H7 (cell line): ENCODE data around the gene SLC43A2. TPM values are rescaled to one million over a fixed set of nuclear protein-coding genes. Genes with fewer than 3 reads are reported as not detected.

ENCODE experiments used
- DNase-seq: peaks from one replicate; pipeline ENCODE4 v3.0.0; 2012
- H3K27me3 ChIP-seq: 2 replicates; pipeline ENCODE4 v1.6.0; 2011; ENCODE audit warnings: mild to moderate bottlenecking, low read length; ENCODE audit not compliant: control insufficient read depth, insufficient read depth
- H3K36me3 ChIP-seq: replicated peaks from 2 replicates; pipeline ENCODE4 v1.5.1; 2011; ENCODE audit warnings: low read length; ENCODE audit not compliant: control insufficient read depth, insufficient read depth
- H3K4me3 ChIP-seq: 2 replicates; pipeline ENCODE4 v1.5.1; 2011; ENCODE audit warnings: low read depth, mild to moderate bottlenecking, control low read depth, low read length, moderate library complexity; ENCODE audit not compliant: insufficient read depth
- total RNA-seq: library from RNA; depleted of rRNA; stranded (reverse); fragments of >200 nt; shearing (Covaris generic); gene quantifications from 2 replicates; pipeline ENCODE4 v1.2.3, GENCODE V29; 2014

Gene SLC43A2
- total RNA-seq, 1 experiment from 2014 or later: 36.0 TPM

DNA sequence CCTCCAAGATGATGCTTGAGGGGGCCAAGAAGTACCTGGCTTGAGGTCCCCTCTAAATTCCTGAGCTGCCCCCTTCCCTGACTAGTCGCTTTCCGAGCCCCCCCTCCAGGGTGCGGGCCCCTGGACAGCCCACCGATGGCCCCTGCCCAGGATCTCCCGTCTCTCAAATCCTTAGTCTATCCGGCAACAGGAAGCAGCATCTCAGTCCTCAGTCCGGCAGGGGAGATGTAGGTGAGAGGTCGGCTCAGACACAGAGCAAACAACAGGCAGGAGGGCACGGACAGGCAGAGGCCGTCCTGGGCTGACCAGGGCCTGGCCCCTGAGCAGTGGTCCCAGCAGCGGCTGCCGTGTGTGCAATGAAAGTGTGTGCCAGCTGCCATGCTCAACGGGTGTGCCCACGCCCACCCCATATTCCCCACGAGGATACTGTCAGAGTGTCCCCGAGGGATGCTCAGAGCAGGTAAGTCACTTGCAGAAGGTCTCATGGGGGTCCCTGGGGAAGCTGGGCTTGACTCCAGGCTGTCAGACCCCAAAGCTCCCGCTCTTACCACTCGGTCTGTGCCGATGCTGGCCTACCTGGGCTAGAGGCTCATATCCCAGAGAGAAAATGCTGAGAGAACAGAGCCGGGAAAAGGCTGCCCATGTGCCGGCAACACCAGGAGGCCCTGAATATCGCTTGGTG is 7.2 kb downstream of the SLC43A2 start:
- Histone ChIP-seq H3K27me3 (no peaks in the 10 kb centered on the region), H3K36me3 (no peaks in the 10 kb centered on the region; the same call in none of the 2 replicates), H3K4me3 (no peak overlapping the region)
- no peak for DNase-seq

GRCh38 chr17:1620486-1620885 is 8.1 kb downstream of the SLC43A2 start:
- Histone ChIP-seq H3K4me3 (no peak overlapping the region), H3K27me3 (no peaks in the 10 kb centered on the region)

GRCh38 chr17:1617620-1618174 is 10.9 kb downstream of the SLC43A2 start:
- no peak overlapping the region for H3K4me3 ChIP-seq
- peak; percentile 28 for DNase-seq

More at GRCh38 chr17:1620486-1620885, 8.1 kb downstream of the SLC43A2 start:
- DNase-seq: peak; percentile 38
- no peaks in the 10 kb centered on the region; the same call in none of the 2 replicates for H3K36me3 ChIP-seq

GRCh38 chr17:1616101-1616500 is 12.5 kb downstream of the SLC43A2 start:
- no peaks in the 10 kb centered on the region for H3K27me3 ChIP-seq
- H3K36me3 ChIP-seq: peaks cover 1% of the 10 kb centered on the region
- DNase-seq: peak; percentile 39
- H3K4me3 ChIP-seq: no peak overlapping the region

More at GRCh38 chr17:1617620-1618174, 10.9 kb downstream of the SLC43A2 start:
- Histone ChIP-seq H3K36me3 (peaks cover 1% of the 10 kb centered on the region), H3K27me3 (no peaks in the 10 kb centered on the region)

DNA sequence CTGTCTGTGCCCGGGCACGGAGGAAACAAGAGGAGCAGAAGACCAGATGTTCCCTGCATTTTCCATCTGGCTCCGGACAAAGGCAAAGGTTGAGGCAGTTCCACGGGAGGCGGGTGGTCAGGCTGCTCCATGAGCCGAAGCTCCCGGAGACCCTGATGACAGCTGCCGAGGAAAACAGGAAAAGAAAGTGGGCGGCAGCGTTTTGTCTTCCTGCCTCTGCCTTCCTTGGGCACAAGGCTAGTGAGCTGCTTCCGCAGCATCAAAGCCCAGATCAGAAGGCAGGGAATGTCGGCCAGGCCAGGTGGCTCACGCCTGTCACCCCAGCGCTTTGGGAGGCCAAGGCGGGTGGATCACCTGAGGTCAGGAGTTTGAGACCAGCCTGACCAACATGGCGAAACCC is 16.2 kb downstream of the SLC43A2 start:
- H3K27me3 ChIP-seq: no peaks in the 10 kb centered on the region
- peaks cover 1% of the 10 kb centered on the region for H3K36me3 ChIP-seq
- H3K4me3 ChIP-seq: no peak overlapping the region
- peak; percentile 20 for DNase-seq

GRCh38 chr17:1611715-1612114 is 16.9 kb downstream of the SLC43A2 start:
- DNase-seq: peak; percentile 20
- no peaks in the 10 kb centered on the region for H3K27me3 ChIP-seq
- no peak overlapping the region for H3K4me3 ChIP-seq
- H3K36me3 ChIP-seq: peaks cover 1% of the 10 kb centered on the region

DNA sequence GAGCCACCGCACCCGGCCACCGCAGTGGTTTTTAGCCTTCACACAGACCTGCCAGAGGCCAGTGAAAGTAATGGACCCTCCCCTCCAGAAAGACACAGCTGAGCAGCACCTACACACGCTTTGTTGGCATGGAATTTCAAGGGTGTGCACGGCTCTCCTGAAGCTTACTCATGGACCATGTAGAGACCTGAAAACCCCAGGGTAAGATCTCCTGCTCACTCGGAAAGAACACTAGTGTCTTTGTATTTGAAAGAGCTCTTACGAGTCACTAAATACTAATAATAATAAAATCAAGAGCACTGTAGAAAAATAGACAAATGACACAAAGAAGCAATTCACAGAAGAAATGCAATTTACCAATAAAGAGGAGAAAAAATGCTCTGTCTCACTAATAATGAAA is 20.0 kb downstream of the SLC43A2 start:
- Histone ChIP-seq H3K36me3 (no peaks in the 10 kb centered on the region), H3K27me3 (no peaks in the 10 kb centered on the region), H3K4me3 (no peak overlapping the region)
- no peak for DNase-seq

- no peaks in the 10 kb centered on the region for H3K27me3 ChIP-seq
- no peak overlapping the region for H3K4me3 ChIP-seq
- H3K36me3 ChIP-seq: no peaks in the 10 kb centered on the region
- DNase-seq: no peak
Observed at GRCh38 chr17:1607971-1608320, 20.7 kb downstream of the SLC43A2 start.

DNA sequence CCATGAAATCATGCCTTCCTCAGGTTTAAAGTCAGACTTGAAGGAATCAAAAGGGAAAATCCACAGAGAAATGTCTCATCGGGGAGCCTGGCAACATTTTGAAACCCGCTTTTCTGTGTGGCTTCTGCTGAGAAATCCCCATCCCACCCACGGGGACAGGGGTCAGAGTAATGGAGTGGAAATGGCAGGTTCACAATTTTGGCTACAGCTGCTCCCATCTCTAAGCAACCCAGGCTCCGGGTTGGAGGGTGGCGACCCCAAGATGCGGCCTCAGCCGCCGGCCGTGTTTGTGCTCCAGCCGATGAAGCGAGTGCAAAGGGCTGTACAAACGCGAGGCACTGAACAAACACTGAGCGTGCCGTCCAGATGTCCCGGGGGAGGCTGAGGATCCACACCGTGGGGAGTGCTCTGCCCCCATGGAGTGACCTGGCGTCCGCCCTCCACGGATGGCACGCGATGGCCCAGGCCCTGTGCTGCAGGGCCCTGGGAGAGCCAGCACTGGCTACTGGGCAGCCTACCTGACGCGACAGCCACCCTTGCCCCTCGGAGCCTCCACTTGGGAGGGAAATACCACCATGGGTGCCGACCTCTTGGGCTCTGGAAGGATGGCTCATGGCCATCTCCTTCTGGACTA is 22.2 kb downstream of the SLC43A2 start:
- Histone ChIP-seq H3K4me3 (no peak overlapping the region), H3K36me3 (no peaks in the 10 kb centered on the region), H3K27me3 (no peaks in the 10 kb centered on the region)
- peak; percentile 51 for DNase-seq

- Histone ChIP-seq H3K36me3 (no peaks in the 10 kb centered on the region), H3K4me3 (no peak overlapping the region), H3K27me3 (no peaks in the 10 kb centered on the region)
- DNase-seq: peak; percentile 67
Observed at GRCh38 chr17:1605681-1606351, 22.8 kb downstream of the SLC43A2 start.

DNA sequence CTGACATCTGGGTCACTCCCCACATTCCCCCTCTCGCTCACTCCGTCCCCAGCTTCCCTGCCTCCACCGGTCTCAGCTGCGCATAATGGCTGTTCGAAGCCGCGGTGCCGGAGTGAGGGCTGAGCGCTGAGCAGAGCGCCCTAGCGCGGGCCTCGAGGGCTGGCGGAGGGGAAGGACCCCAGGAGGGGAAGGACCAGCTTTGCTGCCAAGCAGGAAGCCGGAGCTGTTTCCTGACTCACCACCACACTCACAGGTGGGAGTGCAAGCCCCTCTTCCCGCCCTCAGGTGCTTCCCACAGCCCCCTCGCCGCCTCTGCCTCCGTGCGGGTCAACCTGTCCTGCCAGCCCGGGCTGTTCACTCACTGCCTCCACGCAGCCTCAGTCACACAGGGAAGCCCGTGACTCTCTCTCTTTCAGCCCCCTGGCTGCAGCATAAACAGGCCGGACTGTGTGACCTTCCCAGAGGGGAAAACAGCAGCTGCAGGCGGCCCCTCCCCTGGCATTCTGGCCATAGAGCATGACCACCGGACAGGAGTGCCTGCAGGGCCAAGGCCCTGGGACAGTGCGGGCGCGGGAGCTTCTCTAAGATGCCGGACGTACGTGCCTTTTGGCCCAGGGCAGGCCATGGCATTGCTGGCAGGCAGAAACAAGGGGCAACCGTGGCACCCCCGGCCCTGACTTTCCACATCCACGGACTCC is 23.7 kb downstream of the SLC43A2 start:
- no peaks in the 10 kb centered on the region for H3K27me3 ChIP-seq

GRCh38 chr17:1601571-1601970 is 27.1 kb downstream of the SLC43A2 start:
- Histone ChIP-seq H3K36me3 (no peaks in the 10 kb centered on the region), H3K4me3 (no peak overlapping the region), H3K27me3 (no peaks in the 10 kb centered on the region)
- DNase-seq: no peak

More for the DNA sequence above, 23.7 kb downstream of the SLC43A2 start:
- H3K4me3 ChIP-seq: no peak overlapping the region
- H3K36me3 ChIP-seq: no peaks in the 10 kb centered on the region
- DNase-seq: peak; percentile 82

- H3K36me3 ChIP-seq: no peaks in the 10 kb centered on the region
- DNase-seq: no peak
- no peaks in the 10 kb centered on the region for H3K27me3 ChIP-seq
- H3K4me3 ChIP-seq: no peak overlapping the region
Observed at GRCh38 chr17:1598399-1599095, 30.1 kb downstream of the SLC43A2 start.

DNA sequence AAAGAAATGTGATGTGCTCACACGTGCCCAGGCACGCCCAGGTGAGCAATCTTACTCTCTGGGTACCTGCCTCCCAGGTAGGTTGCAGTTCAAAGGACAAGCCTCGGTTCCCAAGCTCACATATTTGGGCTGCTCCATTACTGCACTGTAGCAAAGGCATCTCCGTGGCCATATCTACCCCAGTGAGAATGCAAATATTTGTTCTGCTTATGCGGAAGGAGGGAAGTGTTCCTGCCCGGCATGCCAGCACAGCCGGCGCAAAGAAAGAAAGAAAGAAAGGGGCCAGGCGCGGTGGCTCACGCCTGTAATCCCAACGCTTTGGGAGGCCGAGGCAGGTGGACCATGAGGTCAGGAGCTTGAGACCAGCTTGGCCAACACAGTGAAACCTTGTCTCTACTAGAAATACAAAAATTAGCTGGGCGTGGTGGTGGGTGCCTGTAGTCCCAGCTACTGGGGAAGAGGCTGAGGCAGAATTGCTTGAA is 30.7 kb downstream of the SLC43A2 start:
- no peak overlapping the region for H3K4me3 ChIP-seq
- no peaks in the 10 kb centered on the region for H3K36me3 ChIP-seq
- H3K27me3 ChIP-seq: no peaks in the 10 kb centered on the region
- no peak for DNase-seq
